Effector memory CD8-positive, alpha-beta T cell (primary cell): Measurements from ENCODE around the gene MRTFB.
"Not testable (repeated sequence)": the region's sequence is repeated elsewhere in the genome, so short reads cannot be mapped to it uniquely, and the experiment has no call there.

Source experiments
- ATAC-seq: fragments of 150-1000 bp; cut with Tn5 transposase; replicated peaks from 2 replicates; pipeline ENCODE4 v1.10.0; 2021; ENCODE audit warnings: mild to moderate bottlenecking, moderate library complexity
- DNase-seq, 3 experiments: peaks; one replicate each; pipeline ENCODE4 v3.0.0; 2021
- H3K27ac Mint-ChIP-seq, 2 donors: one replicate each; pipeline ENCODE4 v1.8.0; 2022; ENCODE audit warnings: mild to moderate bottlenecking in 2 of 2, mixed read lengths in 2 of 2, moderate library complexity in 2 of 2
- H3K27me3 Mint-ChIP-seq, 2 donors: one replicate each; pipeline ENCODE4 v1.8.0; 2022; ENCODE audit warnings: mixed read lengths in 2 of 2
- H3K36me3 Mint-ChIP-seq: one replicate; pipeline ENCODE4 v1.8.0; 2022; ENCODE audit warnings: mild to moderate bottlenecking, moderate library complexity, mixed read lengths; ENCODE audit not compliant: insufficient read depth
- H3K4me1 Mint-ChIP-seq, 2 donors: one replicate each; pipeline ENCODE4 v1.8.0; 2022; ENCODE audit warnings: low read depth in 2 of 2, mixed read lengths in 2 of 2
- H3K4me3 Mint-ChIP-seq, 2 donors: one replicate each; pipeline ENCODE4 v1.8.0; 2022; ENCODE audit warnings: mild to moderate bottlenecking in 2 of 2, mixed read lengths in 2 of 2, moderate library complexity in 2 of 2
- H3K9me3 Mint-ChIP-seq, 2 donors: one replicate each; pipeline ENCODE4 v1.8.0; 2022; ENCODE audit warnings: mixed read lengths in 2 of 2

The MRTFB gene

GRCh38 chr16:14043793-14044192 is 27.3 kb upstream of the MRTFB start:
- peaks cover 12 to 56% of the 10 kb centered on the region in 2 donors for H3K27me3 Mint-ChIP-seq
- ATAC-seq: no peak
- no peak overlapping the region for H3K27ac Mint-ChIP-seq
- H3K4me1 Mint-ChIP-seq: no peaks in the 10 kb centered on the region
- no peak overlapping the region for H3K4me3 Mint-ChIP-seq
- no peaks in the 10 kb centered on the region for H3K36me3 Mint-ChIP-seq
- no peaks in the 10 kb centered on the region for H3K9me3 Mint-ChIP-seq
- DNase-seq: no peak

GRCh38 chr16:14047121-14047859 is 23.8 kb upstream of the MRTFB start:
- not testable (repeated sequence) for H3K4me1 Mint-ChIP-seq, DNase-seq, H3K4me3 Mint-ChIP-seq, ATAC-seq, H3K36me3 Mint-ChIP-seq, H3K9me3 Mint-ChIP-seq, H3K27ac Mint-ChIP-seq
- peaks cover 12 to 55% of the 10 kb centered on the region in 2 donors for H3K27me3 Mint-ChIP-seq

GRCh38 chr16:14050291-14051027 is 20.7 kb upstream of the MRTFB start:
- no peak overlapping the region for H3K4me3 Mint-ChIP-seq
- H3K4me1 Mint-ChIP-seq: no peaks in the 10 kb centered on the region
- H3K36me3 Mint-ChIP-seq: no peaks in the 10 kb centered on the region
- no peak for ATAC-seq
- H3K27me3 Mint-ChIP-seq: peaks cover 12 to 26% of the 10 kb centered on the region in 2 donors
- H3K9me3 Mint-ChIP-seq: no peaks in the 10 kb centered on the region
- H3K27ac Mint-ChIP-seq: no peak overlapping the region
- DNase-seq: no peak

- Mint-ChIP-seq H3K9me3 (peaks cover 0 to under 1% of the 10 kb centered on the region in 2 donors), H3K27ac (no peak overlapping the region), H3K4me1 (no peaks in the 10 kb centered on the region), H3K4me3 (no peak overlapping the region), H3K27me3 (peaks cover 13 to 19% of the 10 kb centered on the region in 2 donors), H3K36me3 (no peaks in the 10 kb centered on the region)
- no peak for ATAC-seq
- no peak for DNase-seq
Measured at GRCh38 chr16:14051103-14051729, 19.9 kb upstream of the MRTFB start.

- Mint-ChIP-seq H3K36me3 (no peaks in the 10 kb centered on the region), H3K4me3 (no peak overlapping the region), H3K4me1 (no peaks in the 10 kb centered on the region), H3K9me3 (peaks cover 0 to 8% of the 10 kb centered on the region in 2 donors), H3K27me3 (peaks cover 30 to 46% of the 10 kb centered on the region in 2 donors), H3K27ac (no peak overlapping the region)
- ATAC-seq (no peak), DNase-seq (no peak)
Measured at GRCh38 chr16:14056970-14057369, 14.1 kb upstream of the MRTFB start.

- DNase-seq: no peak
Measured at GRCh38 chr16:14057878-14058382, 13.2 kb upstream of the MRTFB start.

GRCh38 chr16:14061732-14062259 is 9.3 kb upstream of the MRTFB start:
- Mint-ChIP-seq H3K9me3 (peaks cover 0 to 2% of the 10 kb centered on the region in 2 donors), H3K27ac (no peak overlapping the region), H3K36me3 (no peaks in the 10 kb centered on the region), H3K4me1 (no peaks in the 10 kb centered on the region), H3K27me3 (peaks cover 24 to 42% of the 10 kb centered on the region in 2 donors), H3K4me3 (no peak overlapping the region)
- DNase-seq (no peak), ATAC-seq (no peak)

More at GRCh38 chr16:14057878-14058382, 13.2 kb upstream of the MRTFB start:
- ATAC-seq: no peak
- Mint-ChIP-seq H3K9me3 (peaks cover 0 to 8% of the 10 kb centered on the region in 2 donors), H3K27me3 (peaks cover 30 to 46% of the 10 kb centered on the region in 2 donors), H3K4me1 (no peaks in the 10 kb centered on the region), H3K36me3 (no peaks in the 10 kb centered on the region), H3K27ac (no peak overlapping the region), H3K4me3 (no peak overlapping the region)

GRCh38 chr16:14062261-14062660 is 8.9 kb upstream of the MRTFB start:
- H3K4me3 Mint-ChIP-seq: no peak overlapping the region
- ATAC-seq (no peak), DNase-seq (no peak)
- no peak overlapping the region for H3K27ac Mint-ChIP-seq
- no peaks in the 10 kb centered on the region for H3K4me1 Mint-ChIP-seq
- H3K9me3 Mint-ChIP-seq: no peaks in the 10 kb centered on the region
- H3K36me3 Mint-ChIP-seq: no peaks in the 10 kb centered on the region
- peaks cover 19 to 42% of the 10 kb centered on the region in 2 donors for H3K27me3 Mint-ChIP-seq

GRCh38 chr16:14063618-14064581 is 7.2 kb upstream of the MRTFB start:
- Mint-ChIP-seq H3K27me3 (peaks cover 12 to 44% of the 10 kb centered on the region in 2 donors), H3K4me3 (no peak overlapping the region), H3K27ac (no peak overlapping the region), H3K9me3 (no peaks in the 10 kb centered on the region), H3K36me3 (no peaks in the 10 kb centered on the region), H3K4me1 (no peaks in the 10 kb centered on the region)
- DNase-seq (no peak), ATAC-seq (no peak)

GRCh38 chr16:14069818-14070217 is 1.3 kb upstream of the MRTFB start:
- ATAC-seq (no peak), DNase-seq (no peak)
- Mint-ChIP-seq H3K4me1 (peaks cover 9 to 12% of the 10 kb centered on the region in 2 donors), H3K36me3 (peaks cover 6% of the 10 kb centered on the region), H3K9me3 (no peaks in the 10 kb centered on the region), H3K27me3 (peaks cover 0 to 29% of the 10 kb centered on the region in 2 donors), H3K4me3 (peak overlapping the region; percentile 90 to 91), H3K27ac (peak overlapping the region in 1 of 2 donors; percentile 90)

GRCh38 chr16:14070555-14070876 is 603 bp upstream of the MRTFB start:
- H3K27ac Mint-ChIP-seq: peak overlapping the region; percentile 89 to 90
- ATAC-seq: no peak
- H3K4me3 Mint-ChIP-seq: peak overlapping the region; percentile 90 to 91
- peaks cover 9 to 12% of the 10 kb centered on the region in 2 donors for H3K4me1 Mint-ChIP-seq
- no peak for DNase-seq
- H3K36me3 Mint-ChIP-seq: peaks cover 6% of the 10 kb centered on the region
- H3K27me3 Mint-ChIP-seq: peaks cover 0 to 29% of the 10 kb centered on the region in 2 donors
- no peaks in the 10 kb centered on the region for H3K9me3 Mint-ChIP-seq

- peak in 1 of 3 experiments; percentile 6 for DNase-seq
- Mint-ChIP-seq H3K9me3 (no peaks in the 10 kb centered on the region), H3K4me1 (peaks cover 9 to 12% of the 10 kb centered on the region in 2 donors), H3K27me3 (peaks cover 0 to 26% of the 10 kb centered on the region in 2 donors), H3K27ac (peak overlapping the region; percentile 64 to 82), H3K36me3 (peaks cover 6% of the 10 kb centered on the region), H3K4me3 (peak overlapping the region; percentile 78 to 91)
- ATAC-seq: no peak
Measured at GRCh38 chr16:14071576-14072271, 605 bp downstream of the MRTFB start.
